ENCODE measurements around the gene ADGRG2.
"Not testable (repeated sequence)": the region's sequence is repeated elsewhere in the genome, so short reads cannot be mapped to it uniquely, and the experiment has no call there.

The ADGRG2 gene

GRCh38 chrX:19075754-19076153 is 46.5 kb downstream of the ADGRG2 start:
- no peak for DNase-seq (ENCODE audit: low read depth in 2 of 2)

- no peak for DNase-seq (ENCODE audit: low read depth in 2 of 2)
Observed at GRCh38 chrX:19072372-19072771, 49.9 kb downstream of the ADGRG2 start.

- no peak for DNase-seq (ENCODE audit: low read depth in 2 of 2)
Observed at GRCh38 chrX:19070555-19070994, 51.7 kb downstream of the ADGRG2 start.

GRCh38 chrX:19066987-19067386 is 55.3 kb downstream of the ADGRG2 start:
- DNase-seq (ENCODE audit: low read depth in 2 of 2) = not testable (repeated sequence)

GRCh38 chrX:19065535-19065934 is 56.7 kb downstream of the ADGRG2 start:
- no peak for DNase-seq (ENCODE audit: low read depth in 2 of 2)

- no peak for DNase-seq (ENCODE audit: low read depth in 2 of 2)
Observed at GRCh38 chrX:19064175-19064574, 58.1 kb downstream of the ADGRG2 start.

- DNase-seq (ENCODE audit: low read depth in 2 of 2) = no peak
Observed at GRCh38 chrX:19063030-19063429, 59.2 kb downstream of the ADGRG2 start.

- no peak for DNase-seq (ENCODE audit: low read depth in 2 of 2)
Observed at GRCh38 chrX:19059067-19059466, 63.2 kb downstream of the ADGRG2 start.

- DNase-seq (ENCODE audit: low read depth in 2 of 2) = no peak
Observed at GRCh38 chrX:19057856-19058255, 64.4 kb downstream of the ADGRG2 start.

- DNase-seq (ENCODE audit: low read depth in 2 of 2) = no peak
Observed at GRCh38 chrX:19049110-19049509, 73.2 kb downstream of the ADGRG2 start.

GRCh38 chrX:19046343-19047215 is 75.7 kb downstream of the ADGRG2 start:
- DNase-seq (ENCODE audit: low read depth in 2 of 2) = no peak

GRCh38 chrX:19040373-19040772 is 81.9 kb downstream of the ADGRG2 start:
- DNase-seq (ENCODE audit: low read depth in 2 of 2) = no peak

GRCh38 chrX:19034025-19034424 is 88.2 kb downstream of the ADGRG2 start:
- no peak for DNase-seq (ENCODE audit: low read depth in 2 of 2)

GRCh38 chrX:19030805-19031204 is 91.5 kb downstream of the ADGRG2 start:
- no peak for DNase-seq (ENCODE audit: low read depth in 2 of 2)

- DNase-seq (ENCODE audit: low read depth in 2 of 2) = no peak
Observed at GRCh38 chrX:19028560-19028959, 93.7 kb downstream of the ADGRG2 start.

GRCh38 chrX:19024366-19024765 is 97.9 kb downstream of the ADGRG2 start:
- no peak for DNase-seq (ENCODE audit: low read depth in 2 of 2)

GRCh38 chrX:19019996-19020395 is 102.3 kb downstream of the ADGRG2 start:
- DNase-seq (ENCODE audit: low read depth in 2 of 2) = no peak

- DNase-seq (ENCODE audit: low read depth in 2 of 2) = no peak
Observed at GRCh38 chrX:19017271-19017670, 105.0 kb downstream of the ADGRG2 start.

GRCh38 chrX:19016614-19017013 is 105.7 kb downstream of the ADGRG2 start:
- not testable (repeated sequence) for DNase-seq (ENCODE audit: low read depth in 2 of 2)

GRCh38 chrX:19007868-19008267 is 114.4 kb downstream of the ADGRG2 start:
- DNase-seq (ENCODE audit: low read depth in 2 of 2) = no peak

- DNase-seq (ENCODE audit: low read depth in 2 of 2) = no peak
Observed at GRCh38 chrX:19007011-19007410, 115.3 kb downstream of the ADGRG2 start.

GRCh38 chrX:19005909-19006308 is 116.4 kb downstream of the ADGRG2 start:
- DNase-seq (ENCODE audit: low read depth in 2 of 2) = no peak

GRCh38 chrX:19003756-19004155 is 118.5 kb downstream of the ADGRG2 start:
- DNase-seq (ENCODE audit: low read depth in 2 of 2) = no peak

- no peak for DNase-seq (ENCODE audit: low read depth in 2 of 2)
Observed at GRCh38 chrX:18998653-18999052, 123.6 kb downstream of the ADGRG2 start.
